ENCODE measurements around the gene KRTAP5-1.
"Not testable (repeated sequence)": the region's sequence is repeated elsewhere in the genome, so short reads cannot be mapped to it uniquely, and the experiment has no call there.

DNA sequence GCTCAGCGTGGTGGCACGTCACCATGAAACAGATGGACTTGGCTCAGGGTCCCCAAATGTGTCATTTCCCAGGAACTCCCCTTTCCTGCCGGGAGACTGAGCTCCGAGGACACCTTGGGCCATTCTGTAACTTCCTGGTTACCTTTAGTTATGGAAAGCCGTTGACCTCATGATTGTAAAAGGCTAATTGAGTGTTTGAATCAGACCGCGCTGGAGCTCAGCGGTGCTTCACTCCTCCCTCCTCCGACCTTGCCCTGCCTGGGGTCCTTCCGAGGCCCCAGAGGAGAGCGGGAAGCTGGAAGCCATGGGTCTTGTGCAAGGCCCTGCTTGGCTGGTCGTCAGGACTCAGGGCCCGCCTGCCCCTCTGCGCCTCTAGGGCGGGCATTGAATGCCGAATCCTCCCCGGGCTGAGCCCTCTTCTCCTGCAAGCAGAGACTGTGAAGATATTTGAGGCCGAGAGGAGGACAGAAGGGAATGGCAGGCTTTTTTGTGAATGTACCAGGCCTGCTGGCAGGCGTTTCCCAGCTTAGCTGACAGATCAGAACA, 11.6 kb upstream of the KRTAP5-1 start:
- TF ChIP-seq, protein P1, sequence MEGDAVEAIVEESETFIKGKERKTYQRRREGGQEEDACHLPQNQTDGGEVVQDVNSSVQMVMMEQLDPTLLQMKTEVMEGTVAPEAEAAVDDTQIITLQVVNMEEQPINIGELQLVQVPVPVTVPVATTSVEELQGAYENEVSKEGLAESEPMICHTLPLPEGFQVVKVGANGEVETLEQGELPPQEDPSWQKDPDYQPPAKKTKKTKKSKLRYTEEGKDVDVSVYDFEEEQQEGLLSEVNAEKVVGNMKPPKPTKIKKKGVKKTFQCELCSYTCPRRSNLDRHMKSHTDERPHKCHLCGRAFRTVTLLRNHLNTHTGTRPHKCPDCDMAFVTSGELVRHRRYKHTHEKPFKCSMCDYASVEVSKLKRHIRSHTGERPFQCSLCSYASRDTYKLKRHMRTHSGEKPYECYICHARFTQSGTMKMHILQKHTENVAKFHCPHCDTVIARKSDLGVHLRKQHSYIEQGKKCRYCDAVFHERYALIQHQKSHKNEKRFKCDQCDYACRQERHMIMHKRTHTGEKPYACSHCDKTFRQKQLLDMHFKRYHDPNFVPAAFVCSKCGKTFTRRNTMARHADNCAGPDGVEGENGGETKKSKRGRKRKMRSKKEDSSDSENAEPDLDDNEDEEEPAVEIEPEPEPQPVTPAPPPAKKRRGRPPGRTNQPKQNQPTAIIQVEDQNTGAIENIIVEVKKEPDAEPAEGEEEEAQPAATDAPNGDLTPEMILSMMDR (IDR thresholded peaks at IDR 0.05) = not testable (repeated sequence)
- not testable (repeated sequence) for TF ChIP-seq POLR2A (IDR thresholded peaks at IDR 0.05); POLR2AphosphoS5 (IDR thresholded peaks at IDR 0.05; ENCODE audit: insufficient read depth in 1 of 2, low read depth in 1 of 2)
